Ammon's horn (tissue), 1 donor: Measurements from ENCODE around the gene SCOC.

Experiments
- DNase-seq: peaks from one replicate; pipeline ENCODE4 v3.0.0-alpha.2; 2016; ENCODE audit warnings: low spot score

Gene SCOC

DNA sequence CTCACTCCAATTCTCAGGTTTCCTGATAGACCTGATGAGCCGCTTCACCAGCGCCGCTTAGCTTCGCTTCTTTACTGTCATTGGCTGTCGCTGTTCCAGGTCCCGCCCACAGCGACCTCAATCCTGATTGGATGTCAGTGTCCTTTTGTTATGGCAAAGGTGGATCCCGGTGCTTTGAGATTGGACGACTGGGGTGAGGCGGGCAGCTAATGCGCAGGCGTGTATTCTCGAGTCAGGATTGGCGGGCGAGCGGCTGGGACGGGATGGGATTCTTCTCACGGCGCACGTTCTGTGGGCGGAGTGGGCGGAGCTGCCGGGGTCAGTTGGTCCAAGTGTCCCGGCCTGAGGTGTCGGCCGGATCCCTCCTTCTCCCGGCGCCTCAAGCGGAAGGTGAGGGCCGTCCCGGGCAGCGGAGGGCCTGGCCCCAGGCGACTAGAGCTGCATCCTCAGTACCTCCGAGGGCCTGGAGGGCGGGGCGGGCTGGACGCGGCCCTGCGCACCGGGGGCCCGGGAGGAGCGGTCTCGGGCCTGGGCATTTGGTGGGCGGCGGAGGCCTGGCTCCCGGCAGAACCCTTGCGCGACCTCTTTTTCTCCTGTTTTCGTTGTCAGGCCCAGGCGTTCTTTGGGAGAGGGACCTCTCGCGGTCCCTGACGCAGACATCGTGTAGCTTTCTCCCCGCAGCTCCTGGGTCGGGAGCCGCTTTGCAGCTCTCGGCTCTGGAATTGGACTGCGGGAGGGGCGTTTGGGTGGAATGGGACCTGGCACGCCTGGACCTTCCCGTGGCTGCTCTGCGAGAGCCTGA is at the start of gene SCOC:
TSS of gene SCOC (plus strand) at position 319 of the 802 bp plus-strand sequence. CDS start 5,525 bp downstream, outside the sequence.
- peak; percentile 99 for DNase-seq

DNA sequence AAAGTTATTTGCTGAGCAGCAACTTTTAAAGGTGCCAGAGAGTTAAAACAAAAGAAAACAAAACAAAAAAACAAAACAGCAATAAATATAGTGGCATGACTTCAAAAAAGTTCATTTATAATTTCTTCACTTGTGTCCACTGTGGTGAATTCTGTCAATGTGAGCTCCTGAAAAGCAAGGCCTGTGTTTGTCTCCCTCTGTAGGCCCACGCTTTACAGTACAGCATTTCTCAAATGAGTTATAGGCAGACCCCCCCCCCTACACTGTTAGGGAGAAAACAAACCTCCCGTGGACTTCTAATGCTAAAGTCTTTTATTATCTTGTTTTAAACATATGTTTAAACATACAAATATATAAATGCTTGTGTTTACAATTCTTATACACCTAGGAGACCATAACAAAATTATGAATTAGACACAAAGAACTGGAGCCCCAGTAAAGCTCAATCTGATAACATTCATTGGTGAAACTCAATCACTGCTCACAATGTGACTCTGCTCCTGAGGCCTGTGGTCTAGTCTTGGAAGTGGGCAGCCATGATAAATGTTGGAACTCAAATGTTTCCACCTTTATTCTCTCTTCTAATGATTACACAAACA is 47.0 kb upstream of the SCOC start:
- DNase-seq, result peak; percentile 80

- DNase-seq, result peak; percentile 51
Measured at GRCh38 chr4:140330311-140330900, 43.0 kb upstream of the SCOC start.

DNA sequence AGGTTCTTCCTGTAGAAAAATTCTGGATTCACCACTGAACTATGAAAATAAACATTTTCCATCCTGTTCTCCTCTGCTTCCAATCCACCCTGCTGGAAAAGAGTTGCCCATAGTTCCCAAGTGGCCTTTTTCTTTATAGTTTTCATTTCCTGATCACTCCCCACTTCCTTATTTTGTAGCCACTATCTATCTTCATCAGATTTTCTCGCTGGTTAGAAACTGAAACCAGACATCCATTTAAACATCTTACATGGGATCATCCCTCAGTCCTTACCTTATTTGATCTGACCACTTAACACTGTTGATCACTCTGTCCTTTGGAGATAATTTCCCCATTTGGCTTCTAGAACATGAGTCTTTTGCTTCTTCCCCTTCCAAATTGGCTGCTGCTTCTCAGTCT is 42.2 kb upstream of the SCOC start:
- no peak for DNase-seq

GRCh38 chr4:140331876-140332275 is 41.6 kb upstream of the SCOC start:
- DNase-seq, result no peak

- no peak for DNase-seq
Measured at GRCh38 chr4:140332734-140333133, 40.7 kb upstream of the SCOC start.

GRCh38 chr4:140333523-140333922 is 39.9 kb upstream of the SCOC start:
- DNase-seq, result no peak

GRCh38 chr4:140335076-140335475 is 38.4 kb upstream of the SCOC start:
- DNase-seq, result no peak

DNA sequence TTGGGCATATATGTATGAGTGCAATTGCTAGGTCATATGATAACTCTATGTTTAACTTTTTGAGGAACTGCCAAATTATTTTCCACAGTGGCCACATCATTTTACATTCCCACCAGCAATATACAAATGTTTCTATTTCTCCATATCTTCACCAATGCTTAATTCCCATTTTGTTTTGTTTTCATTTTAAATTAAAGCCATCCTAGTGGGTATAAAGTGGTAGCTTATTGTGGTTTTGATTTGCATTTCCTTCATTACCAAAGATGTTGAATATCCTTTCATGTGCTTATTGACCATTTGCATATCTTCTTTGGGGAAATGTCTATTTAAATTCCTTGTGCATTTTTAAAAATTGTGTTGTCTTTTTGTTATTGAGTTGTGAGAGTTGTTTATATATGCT is 36.7 kb upstream of the SCOC start:
- no peak for DNase-seq

DNA sequence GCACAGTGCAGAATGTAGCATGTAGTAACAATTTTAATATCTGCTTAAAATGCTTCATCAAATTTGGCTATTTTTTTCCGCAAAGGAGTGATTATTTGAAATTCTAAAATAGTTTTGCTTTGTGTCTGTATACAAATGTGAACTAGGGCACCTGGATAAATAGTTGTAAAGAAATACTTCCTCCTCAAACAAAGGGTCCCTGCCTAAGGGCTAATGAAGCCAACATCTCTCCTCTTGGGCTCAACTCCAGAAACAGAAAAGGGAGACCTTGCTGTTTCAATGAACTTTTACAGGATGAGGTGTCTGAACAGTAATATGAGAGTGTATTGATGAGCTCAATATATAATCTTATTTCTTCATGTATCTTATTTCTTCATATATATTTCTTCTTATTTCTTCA is 30.8 kb upstream of the SCOC start:
- DNase-seq, result no peak

DNA sequence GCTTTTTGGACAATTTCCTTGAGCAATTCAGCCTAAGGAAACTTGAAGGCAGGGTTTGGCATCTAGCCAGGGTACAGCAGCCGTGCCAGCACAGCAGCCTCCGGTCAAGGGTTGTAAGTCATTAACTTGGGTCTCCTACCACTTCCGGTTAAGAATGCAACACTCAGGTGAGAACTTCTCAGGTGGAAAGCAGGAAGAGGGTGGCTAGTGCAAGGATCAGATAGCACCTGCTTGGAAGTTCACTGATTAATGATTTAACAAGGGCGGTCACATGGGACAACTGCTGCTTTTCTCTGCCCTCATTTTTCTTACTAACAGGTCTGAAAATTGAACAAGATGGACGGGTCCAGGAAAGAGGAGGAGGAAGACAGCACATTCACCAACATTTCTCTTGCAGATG is 30.1 kb upstream of the SCOC start:
- no peak for DNase-seq

DNA sequence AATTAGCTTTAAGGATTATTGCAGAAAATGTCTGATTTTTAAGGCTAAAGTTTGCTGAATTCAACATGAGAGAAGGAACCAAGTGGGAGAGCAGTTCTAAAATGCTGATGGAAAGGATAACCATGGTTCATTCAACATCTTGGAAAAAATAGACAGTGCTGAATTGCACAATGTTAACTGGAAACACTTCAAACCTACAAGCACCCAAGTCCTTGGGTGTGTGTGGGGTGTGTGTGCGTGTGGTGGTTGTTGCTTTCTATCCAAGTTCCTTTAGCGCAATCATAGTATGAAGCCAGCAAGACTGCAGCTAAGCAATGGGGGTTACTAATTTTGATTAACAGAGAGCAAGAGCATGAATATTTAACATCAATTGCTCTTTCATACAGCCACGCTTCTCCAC is 29.3 kb upstream of the SCOC start:
- no peak for DNase-seq

- peak; percentile 57 for DNase-seq
Measured at GRCh38 chr4:140344621-140345020, 28.8 kb upstream of the SCOC start.

DNA sequence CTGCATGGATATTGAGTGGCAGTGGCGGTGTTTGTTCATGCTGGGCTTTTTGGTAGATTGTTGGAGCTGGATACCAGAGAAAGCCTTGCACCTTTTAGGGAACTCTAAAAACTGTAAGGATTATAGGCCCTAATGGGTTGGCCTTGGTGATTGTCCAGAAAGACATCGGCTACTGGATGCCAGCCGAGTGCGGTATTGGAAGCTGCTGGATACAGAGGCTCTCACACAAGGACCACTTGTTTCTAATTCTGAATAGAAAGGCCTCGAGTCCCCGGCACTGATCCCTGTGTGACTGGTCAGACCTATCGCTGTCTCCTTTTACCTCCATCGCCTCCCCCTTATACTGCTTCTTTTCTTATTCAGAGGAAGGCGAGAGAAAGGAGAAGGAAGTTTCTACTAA is 27.3 kb upstream of the SCOC start:
- DNase-seq, result peak; percentile 57

- no peak for DNase-seq
Measured at GRCh38 chr4:140349816-140350215, 23.6 kb upstream of the SCOC start.

- peak; percentile 62 for DNase-seq
Measured at GRCh38 chr4:140351093-140352075, 22.1 kb upstream of the SCOC start.

- DNase-seq, result no peak
Measured at GRCh38 chr4:140353786-140354185, 19.7 kb upstream of the SCOC start.

DNA sequence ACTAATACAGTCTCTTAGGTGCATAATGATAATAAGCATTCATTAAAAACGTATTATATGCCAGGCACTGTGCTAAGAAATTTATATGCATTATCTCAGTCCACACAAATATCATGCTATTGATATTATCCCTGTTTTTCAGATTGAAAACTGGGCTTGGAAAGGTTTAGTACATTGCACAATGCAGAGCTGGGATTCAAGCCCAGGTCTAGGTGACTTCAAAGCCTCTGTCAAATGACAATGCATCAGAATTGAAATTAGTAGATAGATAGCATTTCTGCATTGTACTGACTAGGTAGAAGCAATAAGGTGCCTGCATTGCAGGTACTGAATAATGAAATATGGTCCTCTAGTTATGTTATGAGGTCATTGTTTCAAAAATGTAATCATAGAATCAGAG is 18.2 kb upstream of the SCOC start:
- no peak for DNase-seq

- DNase-seq, result no peak
Measured at GRCh38 chr4:140357868-140358267, 15.6 kb upstream of the SCOC start.

DNA sequence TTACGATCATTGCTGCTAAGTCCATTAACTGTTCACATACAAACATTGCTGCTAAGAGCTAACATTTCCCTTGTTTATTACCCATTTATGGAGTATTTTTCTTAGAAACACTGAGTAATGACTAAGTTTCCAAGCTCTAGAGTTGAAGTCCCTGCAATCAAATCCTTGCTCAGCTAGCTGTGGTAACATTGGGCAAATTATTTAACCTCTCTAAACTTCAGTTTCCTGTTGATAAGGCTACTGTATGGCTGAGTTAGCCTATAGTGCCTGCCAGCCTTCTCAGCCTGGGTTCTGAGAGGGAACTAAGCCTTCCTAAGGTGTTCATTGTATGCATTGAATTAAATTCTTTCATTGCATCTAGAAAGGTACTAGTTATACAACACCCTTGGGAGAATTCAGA is 15.2 kb upstream of the SCOC start:
- DNase-seq, result no peak

- DNase-seq, result peak; percentile 83
Measured at GRCh38 chr4:140359562-140360427, 13.7 kb upstream of the SCOC start.
